Measurements from ENCODE around the gene KCNMB1. TPM values are rescaled to one million over a fixed set of nuclear protein-coding genes. Genes with fewer than 3 reads are reported as not detected.

Gene KCNMB1
- total RNA-seq, 2 experiments from 2014 or later: not detected

GRCh38 chr5:170338291-170338690 lies 50.9 kb downstream of the KCNMB1 start:
- ChIA-PET CTCF (ENCODE audit: unreplicated experiment) (interaction anchor here (1.8 kb wide), 1 partner anchor 64 kb away, joined by 11 read pairs; no protein-coding TSS in a partner anchor), POLR2A (interaction anchor here (1.4 kb wide), 1 partner anchor 61 kb away, joined by 5 read pairs; no protein-coding TSS in a partner anchor)
- no peak overlapping the region for H3K4me3 ChIP-seq (ENCODE audit: low read depth, low read length, poor library complexity, severe bottlenecking)
- peaks cover 10% of the 10 kb centered on the region for H3K9me3 ChIP-seq (ENCODE audit: low read length)
- BruUV-seq (replicated peaks): no TSS peak
- no peak for DNase-seq (ENCODE audit: low spot score)
- H2AFZ ChIP-seq (ENCODE audit: low read length): no peak overlapping the region
- H3K27ac ChIP-seq (ENCODE audit: low read depth, low read length, poor library complexity, severe bottlenecking): no peak overlapping the region
- no peaks in the 10 kb centered on the region for H3K9me2 ChIP-seq (ENCODE audit: insufficient read depth, low read length)
- no peaks in the 10 kb centered on the region for H3K36me3 ChIP-seq (ENCODE audit: insufficient read depth, low read length)
- no peak overlapping the region for H3K4me2 ChIP-seq (ENCODE audit: low read length)
- no peak for TF ChIP-seq CTCF (conservative IDR thresholded peaks at IDR 0.05; ENCODE audit: low read length)
- no peak for TF ChIP-seq EZH2phosphoT487 (IDR thresholded peaks at IDR 0.05; ENCODE audit: borderline replicate concordance, low read depth, low read length)
- intact Hi-C loops (cut with micrococcal nuclease; ENCODE audit: unreplicated experiment): no loop called here
- peaks cover 5% of the 10 kb centered on the region for H3K4me1 ChIP-seq (ENCODE audit: insufficient read depth, low read length, poor library complexity, severe bottlenecking)
- no peaks in the 10 kb centered on the region for H4K20me1 ChIP-seq (ENCODE audit: insufficient read depth, low read length)
- H3K79me2 ChIP-seq (ENCODE audit: insufficient read depth, low read depth, low read length): no peaks in the 10 kb centered on the region

GRCh38 chr5:170337045-170337733 lies 52.0 kb downstream of the KCNMB1 start:
- Histone ChIP-seq H3K79me2 (ENCODE audit: insufficient read depth, low read depth, low read length) (no peaks in the 10 kb centered on the region), H2AFZ (ENCODE audit: low read length) (no peak overlapping the region), H3K36me3 (ENCODE audit: insufficient read depth, low read length) (no peaks in the 10 kb centered on the region), H4K20me1 (ENCODE audit: insufficient read depth, low read length) (no peaks in the 10 kb centered on the region), H3K9me3 (ENCODE audit: low read length) (peaks cover 10% of the 10 kb centered on the region), H3K4me1 (ENCODE audit: insufficient read depth, low read length, poor library complexity, severe bottlenecking) (peaks cover 14% of the 10 kb centered on the region), H3K27ac (ENCODE audit: low read depth, low read length, poor library complexity, severe bottlenecking) (no peak overlapping the region), H3K4me2 (ENCODE audit: low read length) (no peak overlapping the region), H3K9me2 (ENCODE audit: insufficient read depth, low read length) (no peaks in the 10 kb centered on the region), H3K4me3 (ENCODE audit: low read depth, low read length, poor library complexity, severe bottlenecking) (no peak overlapping the region)
- DNase-seq (ENCODE audit: low spot score): no peak
- no TSS peak for BruUV-seq (replicated peaks)
- ChIA-PET POLR2A (no interaction called here), CTCF (ENCODE audit: unreplicated experiment) (no interaction called here)
- TF ChIP-seq CTCF (conservative IDR thresholded peaks at IDR 0.05; ENCODE audit: low read length): no peak
- no peak for TF ChIP-seq EZH2phosphoT487 (IDR thresholded peaks at IDR 0.05; ENCODE audit: borderline replicate concordance, low read depth, low read length)
- intact Hi-C loops (cut with micrococcal nuclease; ENCODE audit: unreplicated experiment): no loop called here

- H3K9me2 ChIP-seq (ENCODE audit: insufficient read depth, low read length): no peaks in the 10 kb centered on the region
- POLR2A ChIA-PET: no interaction called here
Observed at GRCh38 chr5:170336065-170336464, 53.1 kb downstream of the KCNMB1 start.

More at GRCh38 chr5:170336065-170336464, 53.1 kb downstream of the KCNMB1 start:
- intact Hi-C loops (cut with micrococcal nuclease; ENCODE audit: unreplicated experiment): no loop called here
- Histone ChIP-seq H4K20me1 (ENCODE audit: insufficient read depth, low read length) (no peaks in the 10 kb centered on the region), H2AFZ (ENCODE audit: low read length) (no peak overlapping the region), H3K9me3 (ENCODE audit: low read length) (peaks cover 3% of the 10 kb centered on the region; the same call in 1 of the 2 replicates), H3K4me2 (ENCODE audit: low read length) (no peak overlapping the region), H3K4me1 (ENCODE audit: insufficient read depth, low read length, poor library complexity, severe bottlenecking) (peaks cover 25% of the 10 kb centered on the region), H3K27ac (ENCODE audit: low read depth, low read length, poor library complexity, severe bottlenecking) (no peak overlapping the region), H3K79me2 (ENCODE audit: insufficient read depth, low read depth, low read length) (no peaks in the 10 kb centered on the region), H3K4me3 (ENCODE audit: low read depth, low read length, poor library complexity, severe bottlenecking) (no peak overlapping the region), H3K36me3 (ENCODE audit: insufficient read depth, low read length) (no peaks in the 10 kb centered on the region)
- no peak for TF ChIP-seq CTCF (conservative IDR thresholded peaks at IDR 0.05; ENCODE audit: low read length)
- TF ChIP-seq EZH2phosphoT487 (IDR thresholded peaks at IDR 0.05; ENCODE audit: borderline replicate concordance, low read depth, low read length): no peak
- CTCF ChIA-PET (ENCODE audit: unreplicated experiment): no interaction called here
- no peak for DNase-seq (ENCODE audit: low spot score)
- BruUV-seq (replicated peaks): no TSS peak

Measured in OCI-LY7 (cell line).